Stimulated activated CD4-positive, alpha-beta T cell treated with anti-CD3 and anti-CD28 coated beads, Interleukin-1b, Interleukin-23, amount 100 ng/mL, for 4 hours (primary cell): ENCODE data around the gene RER1.

ENCODE experiments used
- DNase-seq, 2 donors: peaks; one replicate each; pipeline ENCODE4 v3.0.0-alpha.2; 2020; ENCODE audit warnings: low read depth in 2 of 2

The RER1 gene

DNA sequence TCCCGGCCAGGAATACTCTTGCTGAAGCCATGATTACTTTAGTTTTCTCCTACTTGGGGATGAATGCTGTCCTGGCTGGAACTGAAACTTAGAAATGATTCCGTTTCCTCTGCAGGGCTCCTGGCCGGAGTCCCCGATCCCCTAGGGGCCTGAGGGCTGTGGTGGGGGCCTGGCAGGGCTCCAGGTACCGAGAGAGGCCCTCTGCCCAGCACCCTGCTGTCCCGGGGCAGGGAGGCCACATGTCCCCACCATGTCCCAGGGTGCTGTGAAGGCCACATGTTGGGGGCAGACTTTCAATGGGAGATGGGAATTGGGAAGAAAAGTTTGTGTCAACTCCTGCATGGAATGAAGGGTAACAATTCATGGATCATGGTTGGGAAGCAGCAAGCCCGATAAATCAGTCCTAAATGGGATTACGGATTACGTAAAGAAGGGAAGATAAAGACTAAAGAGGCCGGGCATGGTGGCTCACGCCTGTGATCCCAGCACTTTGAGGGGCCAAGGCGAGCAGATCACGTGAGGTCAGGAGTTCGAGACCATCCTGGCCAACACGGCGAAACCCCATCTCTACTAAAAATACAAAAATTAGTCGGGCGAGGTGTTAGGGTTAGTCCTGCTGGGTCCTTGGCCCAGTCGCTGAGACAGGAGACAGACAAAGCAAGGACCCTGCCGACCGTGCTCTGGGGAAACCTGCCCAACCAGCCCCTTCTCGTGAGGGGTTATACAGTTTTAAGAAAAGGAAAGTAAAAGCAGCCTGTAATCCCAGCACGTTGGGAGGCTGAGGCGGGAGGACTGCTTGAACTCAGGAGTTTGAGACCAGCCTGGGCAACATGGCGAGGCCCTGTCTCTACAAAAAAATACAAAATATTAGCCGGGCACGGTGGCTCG is 37.8 kb upstream of the RER1 start:
- no peak for DNase-seq

- no peak for DNase-seq
These were observed 36.9 kb upstream of the RER1 start for GRCh38 chr1:2354511-2355372.

- no peak for DNase-seq
These were observed 36.0 kb upstream of the RER1 start for GRCh38 chr1:2355373-2356261.

GRCh38 chr1:2356401-2356800 is 35.2 kb upstream of the RER1 start:
- no peak for DNase-seq

DNA sequence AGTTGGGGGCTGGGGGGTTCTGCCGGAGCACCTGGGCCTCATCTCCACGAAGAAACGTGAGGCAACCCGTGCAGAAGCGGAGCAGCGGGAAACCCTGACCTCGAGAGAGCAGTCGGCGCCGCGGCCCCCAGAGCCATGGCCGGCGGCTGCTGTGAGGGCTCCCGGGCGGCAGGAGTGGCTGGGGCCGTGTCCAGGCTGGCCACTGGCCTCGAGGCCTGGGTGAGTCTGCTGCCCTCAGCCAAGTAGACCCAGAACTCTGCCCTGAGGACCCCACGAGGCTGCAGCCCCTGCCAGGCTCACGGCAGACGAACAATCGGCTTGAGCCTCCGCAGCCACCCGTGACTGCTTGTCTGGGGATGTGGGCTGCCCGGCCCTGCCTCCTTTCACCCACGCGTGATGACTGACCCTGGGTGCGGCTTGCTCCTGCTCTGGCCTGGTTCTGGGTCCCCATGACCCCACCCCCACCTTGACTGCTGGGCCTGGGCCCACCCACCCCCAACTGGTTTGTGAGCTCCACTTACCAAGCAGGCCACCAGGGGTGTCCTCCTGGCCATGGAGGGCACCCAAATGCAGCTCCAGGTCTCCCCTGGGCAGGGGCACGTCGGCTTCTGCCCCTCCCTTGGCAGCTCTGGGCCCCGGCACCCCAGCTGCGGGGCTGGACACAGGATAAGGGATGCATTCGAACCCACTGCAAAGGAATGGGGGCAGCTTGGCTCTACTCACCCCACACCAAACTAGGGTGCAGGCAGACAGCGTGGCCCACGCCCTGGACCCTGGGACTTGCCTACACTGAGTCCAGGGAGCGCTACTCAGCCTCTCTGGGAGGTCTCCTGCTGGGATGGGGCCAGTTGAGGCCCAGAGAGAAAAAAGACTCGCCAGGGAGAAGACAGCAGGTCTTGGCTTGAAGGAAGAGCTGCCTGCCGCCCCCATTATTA is 34.5 kb upstream of the RER1 start:
- DNase-seq: no peak

DNA sequence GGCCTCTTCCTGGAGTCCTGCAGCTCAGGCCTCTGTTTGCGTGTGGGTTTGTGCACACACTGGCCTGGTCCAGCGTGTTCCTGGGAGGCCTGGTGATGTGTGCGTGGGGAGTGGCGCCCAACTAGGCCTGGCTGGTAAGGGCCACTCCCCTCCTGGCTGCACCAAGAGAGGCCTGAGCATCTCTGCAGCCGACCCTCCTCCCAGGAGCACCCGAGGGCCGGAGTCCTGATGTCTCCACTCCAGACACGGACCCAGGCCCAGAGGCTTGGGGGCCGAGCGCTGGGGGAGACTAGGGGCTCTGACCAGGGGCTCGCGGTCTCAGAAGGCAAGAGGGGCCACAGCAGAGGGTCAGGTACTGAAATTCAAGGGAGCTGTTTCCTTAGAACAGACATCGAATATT is 33.6 kb upstream of the RER1 start:
- no peak for DNase-seq

DNA sequence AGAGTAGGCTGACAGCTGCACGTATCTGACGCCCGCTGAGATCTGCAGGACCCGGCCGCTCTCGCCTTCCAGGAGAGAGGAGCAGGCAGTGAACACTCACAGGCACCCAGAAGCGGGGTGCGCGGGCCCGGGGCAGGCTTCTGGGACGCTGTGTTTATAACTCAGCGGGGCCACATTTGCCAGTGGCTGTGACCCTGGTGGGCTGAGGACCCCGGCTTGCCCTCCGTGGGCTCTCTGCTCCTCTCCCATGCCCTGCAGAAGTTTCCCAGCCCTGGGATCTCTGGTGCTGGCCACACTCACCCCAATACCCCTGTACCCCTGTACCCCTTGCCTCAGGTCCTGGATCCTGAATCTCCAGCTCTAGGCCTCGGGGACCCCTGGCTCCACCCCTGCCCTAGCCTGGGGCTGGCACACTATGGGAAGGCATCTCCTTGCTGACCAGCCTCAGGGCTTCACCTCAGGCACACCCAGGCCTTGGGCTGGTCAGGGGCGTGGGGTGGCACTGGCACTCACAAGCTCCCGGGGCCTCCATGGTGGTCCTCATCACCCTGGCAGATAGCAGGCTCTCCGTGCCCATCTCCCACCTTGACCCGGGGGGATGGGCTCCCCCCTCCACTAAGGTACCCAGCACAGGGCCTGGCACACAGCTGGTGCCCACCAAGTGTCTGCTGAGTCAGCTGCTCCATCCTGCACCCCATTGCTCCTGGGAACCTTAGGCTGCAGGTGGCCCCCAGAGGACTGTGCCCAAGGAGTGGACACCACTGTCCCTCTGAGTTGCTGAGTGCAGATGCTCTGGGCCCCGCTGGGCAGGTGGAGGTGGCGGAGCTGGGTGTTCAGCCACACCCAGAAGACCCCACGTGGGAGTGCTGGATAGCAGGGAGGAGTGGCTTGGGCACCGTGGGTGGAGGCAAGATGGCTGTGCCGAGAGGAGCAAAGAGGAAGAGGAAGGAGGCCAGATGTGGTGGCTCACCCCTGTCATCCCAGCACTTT is 32.7 kb upstream of the RER1 start:
- DNase-seq: no peak

DNA sequence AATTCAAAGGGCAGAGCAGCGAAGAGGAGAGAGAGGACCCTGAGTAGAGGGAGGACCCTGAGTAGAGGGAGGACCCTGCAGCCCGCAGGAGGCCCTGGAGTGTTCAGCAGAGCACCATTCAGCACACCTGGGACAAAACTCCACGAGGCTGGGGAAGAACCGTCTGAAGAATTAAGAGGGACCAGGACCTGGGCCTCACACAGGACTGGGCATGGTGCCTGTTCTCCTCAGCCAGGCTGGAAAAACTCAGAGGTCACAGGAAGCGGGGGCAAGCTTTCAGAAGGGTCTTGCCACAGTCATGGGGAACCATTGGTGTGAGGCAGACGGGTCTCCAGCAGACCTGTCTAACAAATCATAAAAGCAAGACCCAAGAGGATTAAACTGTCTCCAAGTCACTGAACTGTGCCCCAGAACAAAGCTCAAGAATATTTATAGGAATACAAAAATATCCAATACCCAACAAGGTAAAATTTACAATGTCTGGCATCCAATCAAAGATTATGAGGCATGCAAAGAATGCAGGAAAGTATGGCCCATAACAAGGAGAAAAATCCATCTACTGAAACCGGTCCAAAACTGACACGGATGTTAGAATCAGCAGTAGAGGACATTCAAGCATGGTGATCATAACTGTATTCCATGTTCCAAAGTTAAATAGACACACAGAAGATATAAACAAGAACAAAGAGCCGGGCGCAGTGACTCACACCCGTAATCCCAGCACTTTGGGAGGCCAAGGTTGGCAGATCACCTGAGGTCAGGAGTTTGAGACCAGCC is 30.9 kb upstream of the RER1 start:
- no peak for DNase-seq

DNA sequence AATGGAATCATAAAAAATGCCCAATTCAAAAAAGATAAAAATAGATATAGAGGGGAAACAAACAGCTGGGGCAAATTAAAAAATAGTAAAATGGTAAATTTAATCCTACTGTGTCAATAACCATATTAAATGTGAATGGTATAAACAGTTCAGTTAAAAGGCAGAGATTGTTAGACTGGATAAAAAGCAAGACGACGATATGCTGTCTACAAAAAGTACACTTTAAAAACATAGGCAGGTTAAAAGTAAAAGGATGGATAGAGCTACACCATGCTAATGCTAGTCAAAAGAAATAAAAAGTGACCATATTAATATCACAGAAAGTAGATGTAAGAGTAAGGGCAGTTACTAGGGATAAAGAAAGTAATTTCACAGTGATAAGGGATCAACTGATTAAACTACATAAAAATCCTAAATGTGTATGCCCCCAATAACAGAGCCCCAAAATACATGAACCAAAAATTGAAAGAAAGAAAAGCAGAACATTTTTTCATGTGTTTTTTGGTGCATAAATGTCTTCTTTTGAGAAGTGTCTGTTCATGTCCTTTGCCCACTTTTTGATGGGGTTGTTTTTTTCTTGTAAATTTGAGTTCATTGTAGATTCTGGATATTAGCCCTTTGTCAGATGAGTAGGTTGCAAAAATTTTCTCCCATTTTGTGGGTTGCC is 27.7 kb upstream of the RER1 start:
- no peak for DNase-seq

- DNase-seq: no peak
These were observed 23.4 kb upstream of the RER1 start for GRCh38 chr1:2368053-2368744.

DNA sequence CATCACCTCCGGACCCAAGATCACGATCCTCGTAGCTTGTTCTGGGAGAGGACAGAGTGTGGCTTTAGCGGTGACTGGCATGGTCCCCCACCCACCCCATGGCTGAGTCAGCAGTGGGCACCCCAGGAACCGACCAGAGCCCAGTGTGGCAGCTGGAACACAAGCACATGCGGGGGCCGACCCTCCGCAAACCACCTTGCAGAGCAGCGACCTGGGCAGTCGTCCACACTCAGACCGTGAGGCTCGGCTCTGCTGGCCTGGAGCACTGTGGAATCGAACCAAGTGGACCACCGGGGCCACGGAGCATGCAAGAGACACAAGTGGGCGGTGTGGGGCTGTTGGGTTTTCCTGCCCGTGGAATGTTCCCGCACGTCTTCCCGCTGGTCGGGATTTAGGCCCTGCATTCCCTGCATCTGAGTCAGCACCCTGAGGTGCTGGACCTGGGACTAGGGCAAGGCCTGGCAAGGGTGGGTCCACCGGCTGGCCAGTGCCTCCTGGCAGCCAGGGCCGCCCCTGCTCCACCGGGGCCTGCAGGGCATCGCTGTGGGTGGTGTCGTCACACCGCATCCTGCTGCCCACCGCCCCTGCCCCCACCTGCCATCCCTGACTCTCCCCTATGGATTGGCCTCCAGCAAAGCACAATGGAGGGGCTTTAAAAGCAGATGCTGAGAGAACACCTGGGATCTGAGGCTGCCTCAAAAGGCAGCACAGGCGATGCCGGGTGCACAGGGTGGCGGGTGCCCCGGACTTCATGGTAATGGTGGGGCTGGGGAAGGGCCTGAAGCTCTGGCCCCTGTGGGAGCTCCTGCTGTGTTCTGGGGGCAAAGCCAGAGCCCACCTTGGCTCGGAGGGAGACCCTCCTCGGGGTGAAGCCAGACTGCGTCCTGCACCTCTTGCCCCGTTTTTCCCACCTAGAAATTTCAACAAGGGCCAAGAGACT is 18.8 kb upstream of the RER1 start:
- no peak for DNase-seq

DNA sequence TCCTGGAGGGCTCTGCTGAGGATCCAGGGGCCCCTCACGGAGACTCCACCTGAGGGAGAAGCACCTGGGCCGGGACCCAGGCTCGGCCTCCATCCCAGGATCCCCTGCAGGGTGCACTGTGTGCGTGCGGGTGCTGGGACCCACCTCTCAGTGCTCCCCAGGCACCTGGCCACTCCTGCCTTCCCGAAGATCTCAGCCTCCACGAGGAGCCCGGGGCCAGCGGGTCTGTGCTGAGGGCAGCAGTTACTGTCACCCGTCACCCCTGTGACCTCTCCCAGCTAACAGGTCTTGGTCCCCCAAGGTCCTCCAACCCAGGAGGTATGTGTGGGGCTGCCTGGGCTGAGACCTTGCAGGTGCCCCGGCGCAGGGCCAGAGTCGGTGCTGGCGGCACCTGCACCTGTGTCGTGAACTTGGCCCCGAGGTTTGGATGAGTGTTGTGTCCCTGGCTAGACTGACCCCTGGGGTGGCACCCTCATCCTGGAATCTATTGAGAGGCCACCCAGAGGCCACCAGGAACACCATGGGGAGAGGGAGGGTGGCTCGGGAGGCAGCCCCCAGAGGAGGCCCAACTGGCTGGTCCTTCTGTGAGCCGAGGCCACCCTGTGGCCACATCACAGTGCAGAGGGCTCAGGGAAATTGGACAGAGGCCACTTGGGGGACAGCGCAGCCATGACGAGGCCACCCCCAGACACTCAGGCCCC is 17.9 kb upstream of the RER1 start:
- no peak for DNase-seq

- no peak for DNase-seq
These were observed 17.1 kb upstream of the RER1 start for GRCh38 chr1:2374252-2375155.

DNA sequence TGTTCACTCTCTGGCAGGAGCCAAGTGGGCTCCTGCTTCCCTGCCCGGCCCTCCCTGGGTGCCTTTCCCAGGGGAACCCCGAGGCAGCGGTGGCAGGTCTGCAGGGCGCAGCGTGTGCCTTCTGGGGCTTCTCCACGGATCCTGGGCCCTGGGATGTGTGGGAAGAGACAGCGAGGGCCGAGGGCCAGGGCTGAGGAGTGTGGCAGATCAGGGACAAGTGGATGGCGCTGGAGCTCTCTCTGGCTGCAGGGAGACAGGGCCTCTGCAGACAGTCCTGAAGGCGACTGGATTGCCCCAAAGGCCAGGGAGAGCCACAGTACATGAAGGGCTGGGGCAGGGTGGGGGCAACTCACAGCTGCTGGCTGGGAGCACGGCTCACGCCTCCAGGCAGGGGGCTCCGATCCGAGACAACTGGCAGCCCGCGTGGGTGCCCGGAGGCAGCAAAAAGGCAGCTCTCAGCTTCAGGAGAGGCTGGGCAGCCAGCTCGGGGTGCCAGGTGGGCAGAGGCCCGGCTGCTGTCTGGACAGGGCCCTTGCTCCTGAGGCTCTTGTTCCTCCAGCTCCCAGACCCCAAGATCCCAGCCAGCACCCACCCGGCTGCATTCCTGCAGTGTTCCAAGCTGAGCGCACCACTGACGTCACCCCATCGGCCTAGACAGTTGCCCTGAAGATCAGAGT is 16.3 kb upstream of the RER1 start:
- DNase-seq: no peak
